ENCODE data around the gene SURF4.
A peak's percentile ranks its signal among the peaks of the same experiment; 100 is the strongest.

The SURF4 gene

DNA sequence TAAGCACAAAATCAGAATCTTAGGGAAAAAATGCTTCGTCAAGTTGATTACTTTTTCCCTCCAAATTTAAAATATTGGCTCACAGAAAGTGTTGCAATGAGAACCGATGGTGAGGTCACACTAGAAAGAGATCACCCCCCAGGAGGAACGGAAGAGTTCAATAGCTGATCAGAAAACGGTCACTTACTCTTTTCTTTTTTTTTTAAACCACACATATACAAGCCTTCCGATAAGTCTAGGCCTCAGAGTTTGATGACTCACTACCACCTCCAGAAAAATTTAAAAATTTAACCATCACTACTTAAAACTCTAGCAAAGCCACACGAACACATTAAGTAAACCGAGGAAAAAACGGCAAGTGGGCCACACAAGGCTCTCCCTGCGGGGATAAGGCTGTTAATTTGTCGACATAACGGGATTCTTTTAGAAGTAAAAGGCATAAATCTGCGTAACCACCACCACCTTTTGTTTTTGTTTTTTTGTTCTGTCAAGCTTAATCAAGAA is 1.2 kb downstream of the SURF4 start:
- DNase-seq (ENCODE audit: low read depth in 2 of 2), result peak in 1 of 2 experiments; percentile 28

GRCh38 chr9:133372144-133372543 is 3.7 kb downstream of the SURF4 start:
- DNase-seq (ENCODE audit: low read depth in 2 of 2), result no peak

DNA sequence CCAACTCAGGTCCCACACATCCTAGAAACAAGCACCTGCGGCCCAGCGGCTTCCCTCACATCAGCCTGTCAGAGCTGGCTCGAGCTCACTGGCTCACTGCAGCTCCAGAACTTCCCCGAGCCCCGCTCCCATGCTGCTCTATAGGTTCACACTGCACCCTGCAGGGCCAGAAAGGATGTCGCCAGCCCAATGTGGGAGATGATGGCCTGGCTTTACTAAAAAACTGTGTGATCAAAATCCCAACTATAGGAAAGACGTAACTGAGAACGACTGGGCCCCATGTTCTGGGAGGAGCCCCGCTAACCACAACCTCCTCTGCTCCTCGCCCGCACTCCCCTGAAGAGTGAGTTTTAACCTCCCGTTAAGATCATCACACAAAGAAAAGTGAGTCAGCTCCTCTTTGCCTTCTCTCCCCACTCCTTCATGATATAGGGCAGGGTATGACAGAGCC is 4.6 kb downstream of the SURF4 start:
- no peak for DNase-seq (ENCODE audit: low read depth in 2 of 2)

DNA sequence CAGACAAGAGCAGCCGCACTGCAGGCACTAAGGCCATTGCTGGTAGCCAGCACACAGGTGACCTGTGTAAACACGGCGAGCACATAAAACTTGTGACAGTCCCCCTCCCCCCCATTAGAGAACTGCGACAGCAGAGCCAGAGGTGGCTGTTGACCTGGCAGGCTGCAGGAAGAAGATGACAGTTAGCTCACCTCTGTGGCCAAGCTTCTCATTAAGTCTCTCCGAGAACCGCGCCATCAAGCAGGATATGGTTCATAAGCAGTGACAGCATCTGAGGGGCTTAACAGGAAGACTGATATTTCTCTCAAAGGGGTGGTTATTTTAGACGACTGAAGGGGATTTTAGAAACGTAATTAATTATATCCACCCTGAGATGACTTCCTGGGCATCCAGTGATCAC is 5.2 kb downstream of the SURF4 start:
- no peak for DNase-seq (ENCODE audit: low read depth in 2 of 2)

DNA sequence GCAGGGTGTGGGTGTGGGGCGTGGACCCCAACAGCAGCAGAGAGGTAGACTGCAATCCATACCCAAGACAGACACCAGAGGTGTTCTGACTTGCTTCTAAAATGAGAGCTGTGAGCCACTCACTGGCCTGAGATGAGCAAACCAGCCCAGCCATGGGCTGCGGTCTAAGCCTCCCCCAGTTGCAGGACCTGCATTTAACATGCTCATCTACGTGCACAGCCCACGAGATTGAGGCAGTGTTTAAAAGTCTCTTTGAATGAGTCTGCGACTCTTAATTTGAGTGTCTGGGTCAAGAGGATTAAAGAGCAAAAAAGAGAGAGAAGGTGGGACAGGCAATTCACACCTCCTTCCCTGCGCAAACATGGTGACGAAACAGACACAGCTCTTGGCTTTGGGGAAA is 5.9 kb downstream of the SURF4 start:
- no peak for DNase-seq (ENCODE audit: low read depth in 2 of 2)

DNA sequence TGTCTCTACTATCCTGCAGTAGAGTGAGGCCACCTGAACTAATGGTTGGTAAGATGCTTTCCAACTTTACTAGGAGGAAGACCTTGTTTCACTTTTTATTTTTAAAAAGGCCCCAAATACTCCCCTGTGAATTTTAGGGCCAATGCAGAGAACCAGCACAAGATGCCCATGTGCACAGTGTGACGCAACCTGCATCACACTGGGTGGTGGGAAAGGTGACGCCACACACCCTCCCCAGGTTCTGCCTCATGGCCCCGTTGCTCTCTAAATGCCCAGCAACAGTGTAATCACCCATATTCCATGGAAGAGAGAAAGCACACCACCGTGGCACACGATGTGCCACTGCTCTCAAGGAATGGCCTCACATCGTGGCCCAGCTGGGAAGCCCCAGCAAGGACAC is 6.4 kb downstream of the SURF4 start:
- no peak for DNase-seq (ENCODE audit: low read depth in 2 of 2)

GRCh38 chr9:133368249-133368881 is 7.5 kb downstream of the SURF4 start:
- no peak for DNase-seq (ENCODE audit: low read depth in 2 of 2)

DNA sequence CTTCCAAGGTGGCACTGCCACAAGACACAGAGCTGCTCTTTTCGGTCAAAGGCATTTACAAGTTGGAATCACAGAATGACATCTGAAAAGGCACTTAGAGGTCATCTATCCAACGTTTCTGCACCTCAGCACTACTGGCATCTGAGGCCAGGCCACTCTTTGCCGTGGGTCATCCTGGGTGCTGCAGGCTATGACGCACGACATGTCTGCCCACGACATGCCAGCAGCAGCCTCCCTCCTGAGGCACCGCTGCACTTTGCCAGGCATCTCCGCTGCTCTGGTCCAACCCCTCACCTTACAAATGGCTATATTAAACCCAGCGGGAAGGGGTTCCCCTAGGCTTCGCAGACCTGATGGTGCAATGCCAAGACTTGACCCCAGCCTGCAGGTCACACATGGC is 8.1 kb downstream of the SURF4 start:
- no peak for DNase-seq (ENCODE audit: low read depth in 2 of 2)

DNA sequence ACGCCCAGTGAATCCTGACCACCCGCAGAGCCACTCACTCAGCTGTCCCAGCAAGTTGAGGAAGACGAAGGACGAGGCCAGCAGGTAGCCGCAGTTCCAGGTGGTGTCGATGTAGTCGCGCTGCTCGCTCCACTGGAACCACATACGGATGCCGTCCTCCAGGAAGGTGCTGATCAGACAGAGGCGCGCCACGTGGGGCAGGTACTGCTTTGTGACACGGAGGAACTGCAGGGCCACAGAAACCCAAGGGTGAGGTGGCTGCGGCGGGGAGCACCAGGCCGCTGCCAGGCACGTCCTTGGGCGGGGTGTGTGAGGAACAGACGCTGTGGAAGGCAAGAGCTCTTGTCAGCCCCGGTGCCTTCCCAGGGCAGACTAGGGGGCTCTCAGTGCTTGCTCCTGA is 8.6 kb downstream of the SURF4 start:
- DNase-seq (ENCODE audit: low read depth in 2 of 2), result no peak

- DNase-seq (ENCODE audit: low read depth in 2 of 2), result no peak
These were observed 9.4 kb downstream of the SURF4 start for GRCh38 chr9:133366435-133366834.

DNA sequence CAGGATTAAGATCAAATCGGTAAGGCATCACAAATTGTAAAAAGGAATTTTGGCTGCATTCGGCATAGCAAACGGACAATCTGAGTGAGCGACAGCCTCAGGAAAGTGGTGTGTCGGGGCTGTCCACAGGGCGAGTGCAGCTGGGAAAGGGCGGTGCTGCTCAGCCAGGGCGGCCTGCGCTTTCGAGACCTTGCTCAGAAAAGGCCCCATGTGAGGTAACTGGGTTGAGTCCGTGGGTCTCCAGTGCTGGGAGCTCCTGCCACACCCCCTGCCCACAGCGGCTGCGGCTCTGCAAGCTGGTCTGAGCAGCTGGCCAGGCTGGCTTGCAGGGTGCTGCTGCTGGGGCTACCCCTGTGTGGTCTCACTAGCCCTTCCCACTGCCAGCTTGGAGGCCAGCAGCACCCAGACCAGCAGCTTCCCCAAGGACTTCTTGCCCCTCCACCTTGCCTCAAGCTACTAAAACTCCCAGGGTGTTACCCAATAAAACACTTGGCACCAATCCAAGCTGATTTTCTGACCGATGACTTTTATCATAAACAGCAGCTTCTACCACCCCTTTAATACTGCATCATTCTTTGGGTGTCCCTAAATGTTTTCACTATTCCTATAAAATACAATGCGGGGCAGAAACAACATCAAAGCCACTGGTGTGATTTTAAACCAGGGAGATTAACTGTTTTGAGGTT is 13.4 kb downstream of the SURF4 start:
- no peak for DNase-seq (ENCODE audit: low read depth in 2 of 2)

- no peak for DNase-seq (ENCODE audit: low read depth in 2 of 2)
These were observed 14.3 kb downstream of the SURF4 start for GRCh38 chr9:133361507-133362092.

DNA sequence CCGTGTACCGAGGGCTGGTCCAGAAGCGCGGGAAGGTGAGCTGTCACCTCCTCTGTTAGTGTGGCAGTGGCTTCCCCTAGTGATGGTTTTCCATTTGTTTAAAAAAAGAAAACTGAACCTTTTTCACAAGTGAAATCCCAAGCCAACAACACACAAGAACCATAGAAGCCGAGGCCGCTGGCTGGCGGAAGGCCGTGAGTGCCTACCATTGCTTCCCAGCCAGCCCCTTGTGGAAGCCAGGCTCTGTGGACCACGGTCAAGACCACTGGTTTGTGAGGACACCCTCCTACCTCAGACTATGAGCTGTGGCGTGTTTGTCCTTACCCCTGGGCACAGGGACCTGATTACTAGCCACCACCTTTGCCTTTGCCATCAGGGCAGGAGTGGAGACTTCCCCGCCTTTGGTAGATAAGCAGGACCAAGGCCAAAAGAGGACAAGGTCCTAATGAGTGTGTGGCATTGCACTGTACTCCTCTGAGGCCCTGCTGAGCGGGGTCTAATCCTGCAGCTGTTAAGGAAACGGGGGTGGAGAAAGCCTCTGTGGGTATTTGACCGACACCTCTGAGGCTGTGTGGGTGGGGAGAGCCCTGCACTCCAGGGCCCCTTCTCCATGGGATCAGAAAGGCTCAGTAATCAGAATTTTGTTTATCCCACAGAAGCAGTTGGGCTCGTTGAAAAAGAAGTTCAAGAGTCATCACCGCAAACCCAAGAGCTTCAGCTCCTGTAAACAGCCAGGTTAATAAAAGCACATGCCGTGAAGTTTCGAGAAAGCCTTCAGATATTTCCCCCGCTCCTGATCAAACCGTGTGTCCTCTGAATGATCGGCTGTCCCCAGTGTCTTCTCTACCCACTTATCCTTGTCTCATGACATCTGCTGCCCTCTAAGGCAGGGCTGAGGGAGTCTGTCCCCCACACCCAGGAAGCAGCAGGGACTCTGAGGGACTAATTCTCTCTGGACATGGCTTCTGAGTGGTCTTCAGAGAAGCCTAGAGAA is 15.2 kb downstream of the SURF4 start:
- no peak for DNase-seq (ENCODE audit: low read depth in 2 of 2)

DNA sequence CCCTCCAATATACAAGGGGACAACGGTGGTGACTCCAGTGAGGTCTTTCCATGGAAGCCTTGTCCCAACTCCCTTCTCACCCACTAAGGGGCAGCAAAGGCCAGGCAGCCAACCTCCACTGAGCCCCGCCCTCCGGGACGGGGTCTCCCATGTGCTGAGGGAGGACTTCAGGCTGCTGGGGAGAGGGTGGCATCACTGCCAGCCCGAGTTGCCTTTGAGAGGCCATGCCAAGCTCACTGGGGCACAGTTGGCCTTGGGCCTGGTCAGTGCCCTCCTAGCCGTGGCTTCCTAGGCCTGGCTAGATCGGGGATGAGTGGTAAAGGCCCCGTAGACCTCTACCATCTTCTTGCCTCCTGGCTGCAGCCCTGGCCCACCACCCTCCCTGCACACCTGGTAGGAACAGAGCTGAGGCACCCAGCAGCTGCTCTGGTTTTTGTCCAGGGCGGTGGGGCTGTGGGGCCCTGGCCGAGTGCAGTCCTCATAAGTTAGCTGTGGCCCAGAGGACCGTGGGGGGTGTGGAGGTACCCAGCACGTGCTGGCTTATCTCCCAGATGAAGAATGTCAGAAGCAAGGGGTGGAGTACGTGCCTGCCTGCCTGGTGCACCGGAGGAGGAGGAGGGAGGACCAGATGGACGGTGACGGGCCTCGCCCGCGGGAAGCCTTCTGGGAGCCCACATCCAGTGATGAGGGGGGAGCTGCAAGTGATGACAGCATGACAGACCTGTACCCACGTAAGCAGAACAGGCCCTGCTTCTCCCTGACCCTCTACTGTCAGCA is 16.3 kb downstream of the SURF4 start:
- no peak for DNase-seq (ENCODE audit: low read depth in 2 of 2)

- DNase-seq (ENCODE audit: low read depth in 2 of 2), result no peak
These were observed 18.2 kb downstream of the SURF4 start for GRCh38 chr9:133357656-133358055.

DNA sequence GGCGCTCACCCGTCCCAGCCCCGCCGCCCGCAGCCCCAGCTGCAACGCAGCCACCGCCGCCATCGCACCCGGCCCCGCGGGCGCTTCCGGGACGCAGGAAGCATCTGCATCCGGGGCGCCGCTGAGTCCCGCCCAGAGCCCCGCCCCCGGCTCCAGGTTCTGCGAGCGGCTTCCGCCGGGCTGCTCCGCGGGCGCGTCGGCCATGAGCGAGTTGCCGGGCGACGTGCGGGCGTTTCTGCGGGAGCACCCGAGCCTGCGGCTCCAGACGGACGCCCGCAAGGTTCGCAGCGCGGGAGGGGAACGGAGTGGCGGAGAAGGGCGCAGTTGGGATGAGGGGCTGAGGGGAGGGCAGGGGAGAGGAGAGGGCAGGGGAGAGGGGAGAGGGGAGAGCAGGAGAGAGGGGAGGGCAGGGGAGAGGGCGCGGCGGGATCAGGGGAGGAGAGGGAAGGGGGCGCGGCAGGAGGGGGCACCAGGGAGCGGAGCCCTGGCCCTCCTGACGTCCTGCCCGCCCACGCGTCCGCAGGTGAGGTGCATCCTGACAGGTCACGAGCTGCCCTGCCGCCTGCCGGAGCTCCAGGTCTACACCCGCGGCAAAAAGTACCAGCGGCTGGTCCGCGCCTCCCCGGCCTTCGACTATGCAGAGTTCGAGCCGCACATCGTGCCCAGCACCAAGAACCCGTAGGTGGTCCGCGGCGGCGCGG is 19.3 kb downstream of the SURF4 start, which contains the start of the genes SURF1 and SURF2:
Gene SURF1, minus strand, starts transcription at position 97 of the 701 bp plus-strand sequence. Its CDS starts 34 bp downstream, at position 63.
Gene SURF2, plus strand, starts transcription at position 160 of the 701 bp plus-strand sequence. Its CDS starts 43 bp downstream, at position 203.
- DNase-seq (ENCODE audit: low read depth in 2 of 2), result peak in 1 of 2 experiments; percentile 45

GRCh38 chr9:133355881-133356357 is 19.9 kb downstream of the SURF4 start:
- no peak for DNase-seq (ENCODE audit: low read depth in 2 of 2)

DNA sequence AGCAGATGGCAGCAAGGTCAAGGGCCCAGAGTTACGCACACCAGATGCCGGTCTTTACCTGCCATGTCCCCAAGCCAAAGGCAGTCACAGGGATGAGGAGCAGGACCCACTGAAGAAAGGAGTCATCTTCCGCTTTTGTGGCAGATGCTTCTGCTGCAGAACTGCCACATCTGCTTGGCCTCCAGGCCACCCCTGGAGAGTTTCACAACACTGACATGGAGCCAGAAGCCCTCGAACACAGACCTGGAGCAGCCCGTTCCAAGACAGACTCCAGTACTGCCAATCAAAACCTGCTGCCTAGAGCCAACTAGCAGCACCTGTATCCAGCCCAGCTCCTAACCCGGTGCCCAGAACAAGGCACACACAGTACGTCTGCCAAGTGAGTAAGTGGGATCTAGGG is 21.1 kb downstream of the SURF4 start:
- DNase-seq (ENCODE audit: low read depth in 2 of 2), result no peak

GRCh38 chr9:133353548-133353947 is 22.3 kb downstream of the SURF4 start:
- no peak for DNase-seq (ENCODE audit: low read depth in 2 of 2)
